DMS53 treated with DMSO at 0.1 percent for 48 hours (cell line): ENCODE results near the gene LCE1A.

Experiments
- DNase-seq: peaks from one replicate; lab custom pipeline; 2025; ENCODE audit not compliant: unreplicated experiment; lab: John Stamatoyannopoulos, UW

LCE1A gene, protein sequence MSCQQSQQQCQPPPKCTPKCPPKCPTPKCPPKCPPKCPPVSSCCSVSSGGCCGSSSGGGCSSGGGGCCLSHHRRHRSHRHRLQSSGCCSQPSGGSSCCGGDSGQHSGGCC

DNA sequence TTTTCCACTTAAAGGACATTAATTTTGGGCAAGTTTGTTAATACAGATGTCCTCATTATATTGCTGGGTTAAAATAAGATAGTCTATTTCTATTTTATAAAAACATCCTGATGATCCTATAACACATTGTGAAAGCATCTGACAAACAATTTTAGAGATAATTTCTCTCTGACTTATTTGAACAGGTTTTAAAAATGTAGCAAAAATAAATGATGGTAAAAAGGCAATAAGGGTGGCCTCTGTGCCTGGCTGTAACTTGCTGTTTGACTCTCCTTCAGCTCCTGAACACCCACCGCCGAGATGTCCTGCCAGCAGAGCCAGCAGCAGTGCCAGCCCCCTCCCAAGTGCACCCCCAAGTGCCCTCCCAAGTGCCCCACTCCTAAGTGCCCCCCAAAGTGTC, at the start of gene LCE1A:
Gene LCE1A (plus strand): TSS at position 301 of the 400 bp plus-strand sequence. CDS start 0 bp downstream, at position 301.
- no peak for DNase-seq

- DNase-seq = no peak
Observed at GRCh38 chr1:152777510-152778137, 49.6 kb upstream of the LCE1A start.

DNA sequence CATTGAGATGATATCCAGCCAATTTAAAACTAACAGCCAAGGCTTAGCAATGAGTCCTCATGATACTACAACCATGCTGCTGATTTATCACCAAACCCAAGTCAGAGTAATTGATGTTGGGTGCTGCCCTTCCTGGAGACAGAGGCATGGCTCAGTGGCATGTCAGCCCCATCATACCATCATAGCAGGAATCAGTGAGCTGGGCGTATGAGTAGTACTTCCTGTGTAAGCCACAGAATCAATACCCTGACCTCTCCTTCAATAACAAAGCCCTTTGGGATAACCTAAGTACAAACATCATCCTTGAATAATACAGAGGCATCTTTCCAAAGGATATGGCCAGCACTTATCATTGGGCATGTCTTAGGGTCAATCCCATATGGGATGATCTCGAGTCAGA, 44.2 kb upstream of the LCE1A start:
- DNase-seq = no peak

DNA sequence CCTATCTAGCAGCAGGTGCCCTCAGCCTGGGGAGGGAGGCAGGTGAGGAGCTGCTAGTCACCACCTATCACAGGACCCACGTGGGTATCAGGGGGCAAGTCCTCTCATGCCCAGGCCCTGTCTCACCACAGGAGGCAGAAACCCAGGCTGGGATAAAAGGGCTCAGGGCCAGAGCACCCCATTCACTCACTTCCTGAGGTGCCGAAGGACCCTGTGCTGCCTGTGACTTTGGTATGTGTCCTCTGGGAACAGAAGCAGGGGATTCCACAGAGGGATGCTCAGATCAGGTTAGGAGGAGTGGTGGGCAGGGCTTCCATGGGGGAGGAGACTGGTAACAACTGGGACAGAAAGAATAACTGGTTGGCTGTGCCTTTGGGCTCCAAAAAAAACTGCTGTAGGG, 41.2 kb upstream of the LCE1A start, which contains the start of gene LCE1E:
Gene LCE1E (plus strand): TSS at position 181 of the 400 bp plus-strand sequence. CDS start 1,043 bp downstream, outside the sequence.
- no peak for DNase-seq

- DNase-seq = no peak
Observed at GRCh38 chr1:152795686-152796085, 31.6 kb upstream of the LCE1A start.

DNA sequence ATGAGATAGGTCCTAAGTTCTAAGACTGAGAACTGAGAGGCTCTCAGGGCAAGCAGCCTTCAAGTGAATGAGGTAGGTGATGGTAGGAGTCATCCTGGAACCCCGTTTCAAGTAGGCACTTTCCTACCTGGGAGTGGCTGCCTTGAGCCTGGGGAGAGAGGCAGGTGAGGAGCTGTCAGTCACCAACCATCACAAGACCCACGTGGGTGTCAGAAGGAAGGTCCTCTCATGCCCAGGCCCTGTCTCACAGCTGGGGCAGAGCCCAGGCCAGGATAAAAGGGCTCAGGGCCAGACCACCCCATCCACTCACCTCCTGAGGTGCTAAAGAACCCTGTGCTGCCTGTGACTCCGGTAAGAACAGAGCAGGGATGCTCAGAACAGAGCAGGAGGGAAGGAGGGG, 30.9 kb upstream of the LCE1A start, which contains the start of gene LCE1D:
Gene LCE1D (plus strand): TSS at position 301 of the 400 bp plus-strand sequence. CDS start 1,074 bp downstream, outside the sequence.
- DNase-seq = no peak

- DNase-seq = no peak
Observed at GRCh38 chr1:152801333-152801732, 25.9 kb upstream of the LCE1A start.

DNA sequence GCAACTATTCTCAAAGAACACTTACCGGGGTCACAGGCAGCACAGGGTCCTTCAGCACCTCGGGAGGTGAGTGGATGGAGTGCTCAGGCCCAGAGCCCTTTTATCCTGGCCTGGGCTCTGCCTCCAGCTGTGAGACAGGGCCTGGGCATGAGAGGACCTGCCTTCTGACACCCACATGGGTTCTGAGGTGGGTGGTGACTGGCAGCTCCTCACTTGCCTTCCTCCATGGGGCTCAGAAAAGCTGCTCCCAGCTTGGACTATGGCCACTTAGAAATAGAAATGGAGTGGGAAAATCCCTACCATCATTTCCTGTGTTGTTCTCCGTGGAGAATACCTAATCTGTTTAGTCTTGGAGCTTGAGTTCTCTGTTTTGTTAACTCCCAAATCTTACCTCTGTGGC, 20.7 kb upstream of the LCE1A start, which contains the start of gene LCE1C:
Gene LCE1C (minus strand): TSS at position 76 of the 400 bp plus-strand sequence. CDS start 1,173 bp downstream, outside the sequence.
- no peak for DNase-seq

DNA sequence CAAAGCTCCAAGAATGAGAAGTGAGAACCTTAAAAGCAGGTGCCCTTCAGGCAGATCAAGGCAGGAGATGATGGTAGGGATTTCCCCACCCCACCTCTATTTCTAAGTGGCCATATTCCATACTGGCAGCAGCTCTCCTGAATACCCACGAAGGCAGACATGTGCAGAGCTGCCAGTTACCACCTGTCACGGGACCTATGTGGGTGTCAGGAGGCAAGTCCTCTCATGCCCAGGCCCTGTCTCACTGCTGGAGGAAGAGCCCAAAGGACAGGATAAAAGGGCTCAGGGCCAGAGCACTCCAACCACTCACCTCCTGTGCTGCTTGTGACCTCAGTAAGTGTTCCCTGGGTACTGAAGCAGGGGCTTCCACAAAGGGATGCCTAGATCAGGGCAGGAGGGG, 16.2 kb upstream of the LCE1A start:
- DNase-seq = no peak

DNA sequence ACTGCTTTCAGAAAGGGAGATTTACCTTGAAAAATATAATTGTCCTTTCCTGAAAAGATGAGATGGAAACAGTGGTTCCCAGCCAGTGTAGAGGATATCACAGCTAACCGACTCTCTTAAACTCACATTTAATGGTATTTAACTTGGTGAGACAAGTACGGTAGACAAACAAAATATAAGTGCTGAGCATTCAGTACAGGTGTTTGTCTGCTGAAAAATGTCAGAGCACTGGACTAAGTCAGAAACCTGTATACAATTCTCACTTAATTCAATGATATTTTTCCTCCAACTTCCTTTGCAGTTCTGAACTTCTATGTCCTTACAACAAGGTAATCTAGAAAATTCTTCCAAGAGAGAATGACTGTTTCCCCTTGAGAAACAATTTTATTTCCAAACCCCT, 15.6 kb upstream of the LCE1A start, which contains the start of gene LCE1B:
Gene LCE1B (plus strand): TSS at position 301 of the 400 bp plus-strand sequence. CDS start 476 bp downstream, outside the sequence.
- no peak for DNase-seq

- no peak for DNase-seq
Observed at GRCh38 chr1:152817309-152817708, 10.0 kb upstream of the LCE1A start.

DNA sequence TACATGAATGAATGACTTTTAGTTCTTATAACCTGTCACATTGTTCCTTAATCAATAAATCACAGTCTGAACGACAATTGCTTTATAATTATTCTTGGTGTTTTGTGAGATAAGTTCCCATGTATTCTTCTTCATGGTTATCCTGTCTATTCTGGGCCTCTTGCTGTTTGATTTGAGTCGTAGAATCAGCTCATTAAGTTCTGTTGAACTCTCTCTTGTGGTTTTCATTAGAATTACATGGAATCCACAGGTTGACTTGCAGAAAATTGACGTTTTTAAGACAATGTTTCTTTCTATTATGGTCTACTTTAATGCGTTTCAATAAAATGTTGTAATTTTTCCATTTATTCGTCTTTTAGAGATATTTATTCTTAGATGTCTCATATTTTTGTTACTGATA, 4.0 kb upstream of the LCE1A start:
- DNase-seq = no peak

- no peak for DNase-seq
Observed at GRCh38 chr1:152824964-152825363, 2.3 kb upstream of the LCE1A start.

DNA sequence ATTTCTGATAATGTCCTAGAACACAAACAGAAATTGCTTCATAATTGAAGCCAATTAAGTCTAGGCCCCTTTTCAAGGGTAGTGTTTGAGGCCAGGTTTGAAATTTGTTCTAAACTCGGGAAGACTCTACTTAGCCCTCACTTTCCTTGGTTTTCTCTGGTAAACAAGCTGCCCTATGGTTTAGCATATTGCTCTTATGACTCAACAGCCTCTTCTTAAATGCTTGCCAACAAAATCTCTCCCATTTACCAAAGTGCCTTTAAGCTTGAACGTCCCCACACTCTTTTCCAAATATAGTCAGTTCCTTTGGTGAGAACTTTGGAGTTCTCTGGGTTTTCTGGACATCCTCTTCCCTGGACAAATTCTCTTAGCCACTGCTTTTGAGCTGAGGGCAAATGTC, 9.6 kb downstream of the LCE1A start:
- DNase-seq = no peak

- DNase-seq = no peak
Observed at GRCh38 chr1:152842556-152842955, 15.3 kb downstream of the LCE1A start, which contains the start of gene LCE6A. TSS of gene LCE6A (plus strand) at chr1:152842856. CDS start at chr1:152843521, 665 bp downstream.

GRCh38 chr1:152855661-152856060, 28.4 kb downstream of the LCE1A start:
- no peak for DNase-seq

DNA sequence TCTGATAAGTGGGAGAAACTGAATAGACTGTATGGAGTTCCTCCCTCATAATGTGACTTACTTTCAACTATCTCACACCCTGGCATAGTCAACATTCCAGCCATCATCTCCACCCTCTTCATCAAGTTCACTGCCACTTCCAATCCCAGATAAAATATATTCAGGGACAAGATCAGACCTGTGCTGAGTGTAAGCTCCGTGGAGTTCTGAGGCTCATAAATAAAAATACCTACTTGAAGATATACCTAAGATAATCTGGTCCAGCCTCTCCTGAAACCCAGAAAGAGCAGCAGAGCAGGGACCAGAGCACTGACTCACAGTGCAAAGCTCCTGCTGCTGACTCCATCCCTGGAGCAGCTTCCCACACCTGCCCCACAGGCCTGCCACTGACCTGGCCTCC, 30.8 kb downstream of the LCE1A start:
- no peak for DNase-seq

DNA sequence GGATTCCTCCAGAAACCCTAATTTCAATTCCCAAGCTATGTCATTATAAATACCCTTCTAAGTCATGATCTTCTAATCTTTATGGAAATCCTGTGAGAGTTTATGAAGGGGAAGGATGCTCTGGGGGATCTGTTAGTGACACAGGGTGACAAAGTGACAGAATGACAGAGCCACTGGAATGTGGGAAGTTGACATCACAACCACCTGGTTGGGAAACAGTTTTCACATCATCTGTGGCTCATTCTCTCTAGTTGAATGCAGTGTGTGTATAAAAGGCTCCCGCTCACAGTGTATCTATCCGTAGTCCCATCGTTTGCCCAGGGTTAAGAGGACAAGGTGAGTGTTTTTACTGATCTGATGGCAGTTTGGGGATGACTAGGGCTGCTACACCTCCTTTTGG, 32.4 kb downstream of the LCE1A start, which contains the start of gene LCE7A:
Gene LCE7A (plus strand): TSS at position 301 of the 400 bp plus-strand sequence. CDS start 702 bp downstream, outside the sequence.
- DNase-seq = no peak

- no peak for DNase-seq
Observed at GRCh38 chr1:152860129-152860528, 32.9 kb downstream of the LCE1A start.

DNA sequence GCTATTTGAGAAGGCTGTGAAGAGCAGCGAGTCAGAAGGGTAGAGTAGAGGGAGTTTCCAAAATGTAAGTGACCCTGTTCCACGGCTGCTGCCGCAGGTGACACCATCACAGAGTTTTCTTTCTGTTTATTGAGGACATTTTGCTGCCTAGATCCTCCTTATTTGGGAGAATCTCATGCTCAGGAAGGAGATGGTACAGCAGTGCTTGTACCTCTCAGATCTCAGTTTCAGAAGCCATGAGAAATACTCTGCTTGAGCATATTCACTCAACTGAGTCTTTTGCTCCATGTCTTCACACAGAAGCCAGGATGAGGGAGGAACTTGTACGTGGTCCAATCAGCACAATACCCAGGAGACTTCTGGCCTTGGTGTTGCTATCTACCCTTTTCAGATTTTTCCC, 34.1 kb downstream of the LCE1A start:
- DNase-seq = no peak

DNA sequence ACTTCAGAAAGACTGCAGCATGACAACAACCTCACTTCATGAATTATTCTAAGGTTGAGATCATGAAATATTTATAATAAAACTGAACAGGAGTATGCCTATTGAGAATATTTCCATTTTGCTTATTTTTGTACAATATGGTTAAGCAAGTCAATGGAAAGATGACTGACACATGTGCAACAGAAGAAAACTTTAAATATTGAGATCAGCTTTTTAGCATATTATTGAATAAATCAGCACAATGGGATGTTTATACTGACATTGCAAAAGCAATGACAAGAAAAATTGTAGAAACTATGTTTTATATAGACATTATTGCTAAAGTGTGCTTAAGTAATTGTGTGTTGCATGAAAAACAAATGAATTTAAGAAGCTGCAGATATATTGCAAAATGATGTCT, 37.2 kb downstream of the LCE1A start:
- no peak for DNase-seq

- DNase-seq = no peak
Observed at GRCh38 chr1:152866321-152866720, 39.0 kb downstream of the LCE1A start.
